ENCODE data around the gene TMC5.
"Not testable (repeated sequence)": the region's sequence is repeated elsewhere in the genome, so short reads cannot be mapped to it uniquely, and the experiment has no call there.

TMC5 gene

GRCh38 chr16:19406891-19407491 lies 10.7 kb upstream of the TMC5 start:
- no peak for DNase-seq

GRCh38 chr16:19410435-19411171 lies 7.1 kb upstream of the TMC5 start:
- no peak for DNase-seq

GRCh38 chr16:19411298-19411697 lies 6.4 kb upstream of the TMC5 start:
- no peak for DNase-seq

- DNase-seq = not testable (repeated sequence)
Observed at GRCh38 chr16:19412055-19412454, 5.6 kb upstream of the TMC5 start.

GRCh38 chr16:19415461-19415860 lies 2.2 kb upstream of the TMC5 start:
- DNase-seq = no peak

GRCh38 chr16:19415918-19416317 lies 1.8 kb upstream of the TMC5 start:
- DNase-seq = no peak

- DNase-seq = no peak
Observed at GRCh38 chr16:19418200-19418599, 517 bp downstream of the TMC5 start.

- no peak for DNase-seq
Observed at GRCh38 chr16:19419698-19420075, 2.0 kb downstream of the TMC5 start.

- no peak for DNase-seq
Observed at GRCh38 chr16:19424478-19424877, 6.8 kb downstream of the TMC5 start.

- no peak for DNase-seq
Observed at GRCh38 chr16:19430345-19430744, 12.7 kb downstream of the TMC5 start.

- DNase-seq = no peak
Observed at GRCh38 chr16:19431636-19432340, 14.1 kb downstream of the TMC5 start.

GRCh38 chr16:19432429-19432828 lies 14.7 kb downstream of the TMC5 start:
- no peak for DNase-seq

- no peak for DNase-seq
Observed at GRCh38 chr16:19434584-19434983, 16.9 kb downstream of the TMC5 start.

- DNase-seq = no peak
Observed at GRCh38 chr16:19436540-19436939, 18.9 kb downstream of the TMC5 start.

GRCh38 chr16:19437280-19437679 lies 19.6 kb downstream of the TMC5 start:
- DNase-seq = no peak

GRCh38 chr16:19438739-19439138 lies 21.1 kb downstream of the TMC5 start:
- no peak for DNase-seq

- no peak for DNase-seq
Observed at GRCh38 chr16:19439483-19439882, 21.8 kb downstream of the TMC5 start.

- DNase-seq = no peak
Observed at GRCh38 chr16:19443659-19444058, 26.0 kb downstream of the TMC5 start.

- no peak for DNase-seq
Observed at GRCh38 chr16:19446300-19446846, 28.7 kb downstream of the TMC5 start.

- no peak for DNase-seq
Observed at GRCh38 chr16:19446886-19447285, 29.2 kb downstream of the TMC5 start.

GRCh38 chr16:19450186-19450585 lies 32.5 kb downstream of the TMC5 start:
- DNase-seq = no peak

GRCh38 chr16:19458722-19459379 lies 41.2 kb downstream of the TMC5 start:
- no peak for DNase-seq

- DNase-seq = no peak
Observed at GRCh38 chr16:19460397-19460796, 42.7 kb downstream of the TMC5 start.

Measured in fibroblast of skin of scalp (primary cell).